Fibroblast of skin of abdomen (primary cell): ENCODE data around the gene CADPS2.

ENCODE experiments used
- DNase-seq: peaks from one replicate; pipeline ENCODE4 v3.0.0-alpha.2; 2013

Gene CADPS2

DNA sequence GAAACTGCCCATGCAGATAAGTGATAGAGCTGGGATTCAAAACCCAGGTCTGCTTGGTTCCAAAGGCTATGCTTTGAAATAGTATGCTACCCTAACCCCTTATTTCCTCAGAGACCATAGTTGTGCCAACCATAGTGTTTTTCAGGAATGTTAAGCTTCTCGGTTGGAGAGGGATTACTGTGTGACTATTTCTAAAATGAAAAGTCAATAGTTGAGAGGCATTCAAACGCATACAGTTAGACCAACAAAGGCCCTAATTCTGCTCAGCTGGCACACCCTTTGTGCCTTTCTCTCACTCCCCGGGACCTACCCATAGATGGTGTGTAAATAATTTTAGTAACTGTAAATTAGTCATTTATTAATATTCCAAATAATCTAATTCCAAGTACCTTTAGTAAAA is 118.9 kb downstream of the CADPS2 start:
- DNase-seq, result no peak

- DNase-seq, result no peak
Observed at GRCh38 chr7:122766593-122766992, 119.7 kb downstream of the CADPS2 start.

DNA sequence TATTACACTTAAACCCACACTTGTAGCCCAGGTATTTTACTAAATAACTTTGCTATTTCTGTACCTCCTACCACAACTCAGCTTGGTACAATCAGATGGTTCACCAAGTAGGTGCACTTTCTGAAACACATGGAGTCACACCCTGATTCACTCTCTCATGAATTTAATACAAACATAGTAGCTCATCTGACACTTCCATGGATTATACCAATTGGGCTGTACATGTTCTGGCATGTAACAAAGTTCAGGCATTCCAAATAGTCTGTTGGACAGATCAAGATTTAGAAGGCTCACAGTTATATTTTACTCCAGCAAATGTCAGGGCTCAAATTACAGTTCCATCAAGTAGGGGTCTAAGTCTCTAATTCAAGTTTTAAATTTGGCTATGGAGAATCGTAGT is 121.4 kb downstream of the CADPS2 start:
- no peak for DNase-seq

- DNase-seq, result no peak
Observed at GRCh38 chr7:122764020-122764419, 122.2 kb downstream of the CADPS2 start.

DNA sequence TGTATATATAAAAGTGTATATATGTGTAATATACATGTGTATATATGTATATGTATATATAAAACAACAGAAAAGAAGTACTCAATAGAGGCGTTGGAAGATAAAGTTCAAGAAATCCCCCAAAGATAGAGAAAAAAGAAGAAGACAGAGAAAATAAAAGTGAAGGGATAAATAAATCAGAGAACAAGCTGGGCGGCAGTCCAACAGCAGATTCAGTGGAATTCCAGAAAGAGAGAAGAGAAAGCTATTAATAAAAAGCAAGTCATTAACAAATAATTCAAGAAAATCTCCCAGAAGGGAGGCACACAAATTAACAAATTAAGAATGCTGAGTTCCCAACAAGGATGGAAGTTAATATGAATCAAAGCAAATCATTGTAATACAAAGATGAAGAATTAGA is 124.2 kb downstream of the CADPS2 start:
- DNase-seq, result no peak

DNA sequence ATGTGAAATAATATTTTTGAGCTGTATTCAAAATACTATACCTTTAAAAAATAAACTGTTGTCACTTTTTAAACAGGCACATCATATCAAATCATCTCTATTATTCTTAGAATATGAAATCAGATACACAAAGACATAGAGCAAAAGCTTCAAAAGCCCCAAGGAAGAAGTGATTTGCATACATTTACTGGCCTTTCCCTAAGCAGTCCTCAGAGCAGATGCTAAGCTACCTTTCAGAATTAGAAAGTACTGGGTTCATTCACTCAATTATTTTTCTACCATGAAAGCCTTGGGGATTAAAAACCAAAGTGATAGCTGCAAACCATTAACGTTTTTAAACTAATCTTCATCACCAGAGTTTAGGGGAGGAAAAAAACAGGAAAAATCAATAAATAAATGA is 127.8 kb downstream of the CADPS2 start:
- DNase-seq, result no peak

DNA sequence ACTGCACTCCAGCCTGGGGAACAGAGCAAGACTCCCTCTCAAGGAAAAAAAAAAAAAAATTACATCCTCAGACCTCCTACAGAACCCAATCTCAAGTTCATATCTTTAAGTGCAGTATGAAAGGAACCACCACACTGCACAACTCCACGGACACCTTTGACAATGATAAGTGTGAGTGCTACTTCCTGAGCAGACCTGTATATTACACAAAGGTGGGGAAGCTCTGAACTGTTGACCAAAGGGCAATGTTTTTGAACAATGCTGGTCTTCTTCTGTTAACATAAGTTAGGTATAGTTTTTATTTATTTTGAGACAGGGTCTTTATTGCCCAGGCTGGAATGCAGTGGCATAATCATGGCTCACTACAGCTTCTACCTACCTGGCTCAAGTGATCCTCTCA is 129.4 kb downstream of the CADPS2 start:
- DNase-seq, result no peak

DNA sequence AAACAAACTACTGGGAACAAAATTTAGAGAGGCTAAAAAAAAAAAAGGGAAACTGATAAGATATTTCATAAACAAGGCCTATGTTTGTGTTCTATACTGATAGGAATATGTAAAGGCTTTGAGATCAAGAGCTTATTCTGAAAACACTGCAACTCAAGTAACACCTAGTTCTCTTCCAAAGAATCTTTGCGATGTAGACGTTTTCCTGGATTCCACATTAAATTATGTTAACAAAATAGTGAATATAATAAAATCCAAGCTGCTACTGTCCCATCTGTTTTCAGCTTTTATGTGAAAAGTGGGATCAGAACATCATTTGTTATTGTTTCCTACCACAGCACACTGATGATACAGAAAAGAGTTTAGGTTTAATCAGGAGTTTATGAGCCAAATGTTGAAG is 130.6 kb downstream of the CADPS2 start:
- no peak for DNase-seq

GRCh38 chr7:122752583-122752982 is 133.7 kb downstream of the CADPS2 start:
- DNase-seq, result no peak

DNA sequence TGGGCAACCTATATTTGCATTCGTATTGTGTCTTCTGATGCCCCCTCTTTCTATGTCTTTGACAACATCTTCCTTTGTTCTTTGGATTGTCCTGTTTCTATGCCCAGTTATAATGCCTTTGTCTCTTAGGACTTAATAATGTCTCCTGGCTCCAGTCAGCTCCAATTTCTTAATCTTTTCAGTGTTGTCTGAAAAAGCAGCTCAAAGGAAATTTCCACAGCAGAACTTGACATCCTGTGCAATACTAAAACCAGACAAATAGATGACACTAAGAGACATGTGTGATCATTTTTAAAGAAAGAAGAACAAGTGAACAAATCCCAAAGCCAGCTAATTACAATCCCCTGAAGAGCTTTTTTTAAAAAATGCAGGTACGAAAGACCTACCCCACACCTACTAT is 135.9 kb downstream of the CADPS2 start:
- DNase-seq, result no peak

DNA sequence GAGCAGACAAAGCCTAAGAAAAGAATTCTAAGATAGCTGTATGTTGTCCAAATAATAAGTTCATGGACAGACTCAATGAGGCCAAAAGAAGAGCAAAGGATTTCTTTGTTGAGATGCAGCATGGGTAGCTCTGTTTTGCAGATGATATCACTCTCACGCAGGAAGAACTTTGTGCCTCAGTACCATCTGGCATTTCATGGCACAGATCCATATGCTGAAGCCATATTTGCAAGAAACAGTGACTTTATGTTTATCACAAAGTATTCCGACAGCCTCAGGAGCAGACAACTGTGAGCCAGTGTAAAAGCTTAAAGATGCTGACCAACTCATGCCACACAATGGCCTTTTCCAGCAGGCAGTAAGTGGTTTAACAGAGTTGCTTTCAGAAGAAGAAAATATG is 138.1 kb downstream of the CADPS2 start:
- DNase-seq, result no peak

- no peak for DNase-seq
Observed at GRCh38 chr7:122746948-122747347, 139.3 kb downstream of the CADPS2 start.

- no peak for DNase-seq
Observed at GRCh38 chr7:122743211-122743610, 143.0 kb downstream of the CADPS2 start.

DNA sequence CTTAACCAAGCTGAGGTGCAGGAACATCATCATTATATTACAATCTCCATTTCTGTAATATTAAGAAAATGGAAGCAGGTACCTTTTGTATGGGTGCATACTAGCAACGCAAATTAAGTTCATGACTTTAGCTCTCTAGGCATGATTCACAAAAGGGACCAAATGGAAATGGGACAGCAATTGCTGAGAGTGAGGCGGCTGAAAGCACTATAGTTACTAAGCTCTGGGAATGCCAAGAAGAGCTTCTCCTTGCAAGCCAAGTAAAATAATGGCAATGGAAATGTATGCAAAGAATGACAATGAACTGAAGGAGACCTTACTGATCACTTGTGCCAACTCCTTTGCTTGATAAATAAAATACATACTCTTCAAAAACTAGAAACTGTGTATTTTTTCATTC is 147.3 kb downstream of the CADPS2 start:
- no peak for DNase-seq

- DNase-seq, result no peak
Observed at GRCh38 chr7:122736183-122736582, 150.1 kb downstream of the CADPS2 start.

DNA sequence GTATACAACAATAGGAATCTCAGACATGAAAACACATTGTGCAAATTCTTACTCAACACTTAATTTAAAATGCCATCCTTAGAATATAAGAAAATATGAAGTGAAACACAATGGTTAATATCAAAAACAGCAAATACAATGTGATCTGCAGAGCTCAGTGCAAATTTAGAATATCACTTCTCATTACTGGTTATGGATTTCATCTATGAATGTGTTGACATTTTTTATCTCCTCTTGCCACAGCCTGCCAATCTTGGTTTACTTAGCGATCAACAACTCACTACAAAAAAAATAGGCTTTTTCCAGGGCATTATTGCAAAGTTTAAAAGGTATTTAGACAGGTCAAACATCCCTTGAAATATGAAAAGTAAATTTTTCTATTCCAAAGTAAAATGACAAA is 158.5 kb downstream of the CADPS2 start:
- DNase-seq, result no peak

DNA sequence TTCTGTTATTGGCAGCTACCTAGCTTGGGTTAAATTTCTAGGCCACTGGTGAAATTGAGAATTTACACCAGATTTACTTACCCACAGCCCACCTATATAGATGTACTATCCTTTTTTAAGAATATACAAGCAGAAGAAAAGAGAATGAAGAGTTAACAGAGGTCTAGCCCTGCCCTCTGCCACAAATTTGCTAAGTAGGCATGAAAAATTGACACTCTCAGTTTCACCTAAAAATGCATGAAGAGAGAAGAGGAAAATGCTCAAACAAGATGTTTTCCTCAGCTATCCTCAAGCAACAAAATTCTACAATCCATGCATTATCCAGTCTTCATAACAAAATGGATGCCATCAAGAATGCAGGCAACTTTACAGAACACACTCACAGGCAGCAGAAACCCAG is 158.9 kb downstream of the CADPS2 start:
- DNase-seq, result no peak

- DNase-seq, result no peak
Observed at GRCh38 chr7:122726881-122727280, 159.4 kb downstream of the CADPS2 start.

GRCh38 chr7:122724366-122724765 is 161.9 kb downstream of the CADPS2 start:
- DNase-seq, result no peak

DNA sequence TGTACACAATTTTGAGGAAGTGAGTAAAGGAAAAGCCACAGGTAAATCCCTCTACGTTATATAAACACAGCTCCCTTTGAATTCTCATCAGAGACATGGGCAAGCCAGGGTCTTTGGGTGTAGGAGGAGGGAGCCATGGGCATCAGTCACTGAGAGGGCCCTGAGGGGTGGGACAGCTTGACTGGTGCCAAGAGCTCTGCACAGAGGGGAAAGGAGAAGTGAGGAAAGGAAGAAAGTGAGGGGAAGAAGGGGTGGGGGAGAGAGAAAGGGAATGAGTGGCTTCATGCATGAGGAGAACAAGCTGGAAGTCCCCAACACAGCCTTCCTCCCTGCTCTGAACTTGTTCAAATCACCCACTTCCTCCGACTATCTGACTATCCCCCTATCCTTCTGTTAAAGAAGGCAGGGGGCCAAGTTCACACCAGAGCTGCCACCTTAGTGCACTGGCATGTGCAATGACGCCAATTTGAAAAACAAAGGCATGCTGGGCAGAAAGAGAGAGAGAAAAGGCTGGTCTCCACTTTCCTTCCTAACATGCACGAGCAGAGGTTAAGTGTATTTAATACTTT is 167.2 kb downstream of the CADPS2 start:
- no peak for DNase-seq

GRCh38 chr7:122717356-122718089 is 168.7 kb downstream of the CADPS2 start:
- no peak for DNase-seq

- DNase-seq, result no peak
Observed at GRCh38 chr7:122715183-122715582, 171.1 kb downstream of the CADPS2 start.

DNA sequence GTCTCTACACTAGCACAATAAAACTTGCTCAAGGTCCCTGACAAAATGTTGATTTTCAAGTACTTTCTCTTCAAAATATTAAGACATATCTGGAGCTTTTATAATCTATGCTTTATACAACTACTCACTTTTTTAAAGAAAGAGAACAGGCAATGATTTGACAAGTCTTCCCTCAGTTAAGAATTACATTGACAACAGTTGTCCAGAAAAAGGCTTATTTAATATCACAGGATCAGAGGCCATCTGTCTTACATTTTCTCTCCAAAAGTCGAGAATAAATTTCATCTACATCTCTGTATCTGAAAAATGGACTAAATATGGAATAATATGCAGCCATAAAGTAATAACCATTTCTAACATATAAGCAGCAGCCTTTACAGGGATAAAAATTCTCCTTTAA is 175.3 kb downstream of the CADPS2 start:
- DNase-seq, result no peak

DNA sequence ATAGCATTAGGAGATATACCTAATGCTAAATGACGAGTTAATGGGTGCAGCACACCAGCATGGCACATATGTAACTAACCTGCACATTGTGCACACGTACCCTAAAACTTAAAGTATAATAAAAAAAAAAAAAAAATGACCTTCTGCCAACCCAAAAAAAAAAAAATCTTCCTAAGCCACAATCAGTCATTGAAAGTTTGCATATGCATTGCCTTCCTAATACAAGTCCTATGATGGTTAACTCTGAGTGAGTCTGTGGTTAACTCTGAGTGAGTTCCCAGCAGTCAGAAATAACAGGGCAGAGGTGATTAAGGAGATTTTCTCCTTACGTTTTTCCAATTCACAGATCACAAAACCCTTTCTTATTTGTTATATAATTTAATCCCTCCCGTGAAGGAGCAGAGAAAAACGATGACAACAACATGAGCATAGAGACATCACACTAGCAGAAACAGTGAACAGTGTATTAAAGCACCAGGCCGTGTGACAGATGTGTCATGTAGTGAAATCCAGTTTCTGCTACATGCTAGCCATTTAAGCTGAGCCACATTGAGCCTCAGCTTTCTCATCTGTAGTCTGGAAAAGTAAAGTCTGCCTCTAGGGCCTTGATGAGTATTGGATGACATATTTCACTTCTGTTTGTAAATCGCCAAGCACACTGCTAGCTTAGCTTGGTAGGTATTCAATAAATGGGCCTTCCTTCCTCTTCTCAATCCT is 176.2 kb downstream of the CADPS2 start:
- DNase-seq, result no peak
